GM19351 (cell line): ENCODE results near the gene SMARCC2.
"Not testable (repeated sequence)": the region's sequence is repeated elsewhere in the genome, so short reads cannot be mapped to it uniquely, and the experiment has no call there.

ENCODE experiments used
- ATAC-seq: cut with Tn5 transposase; IDR thresholded peaks from one replicate; pipeline ENCODE4 v1.9.1; 2021; ENCODE audit warnings: mild to moderate bottlenecking, moderate library complexity; ENCODE audit not compliant: unreplicated experiment

The SMARCC2 gene

GRCh38 chr12:56126732-56127239, 62.5 kb downstream of the SMARCC2 start:
- ATAC-seq, result no peak

GRCh38 chr12:56124133-56124532, 65.2 kb downstream of the SMARCC2 start:
- ATAC-seq, result no peak

GRCh38 chr12:56122637-56123036, 66.6 kb downstream of the SMARCC2 start:
- ATAC-seq, result no peak

- no peak for ATAC-seq
Observed at GRCh38 chr12:56121204-56121870, 67.9 kb downstream of the SMARCC2 start.

- no peak for ATAC-seq
Observed at GRCh38 chr12:56120158-56120846, 69.0 kb downstream of the SMARCC2 start.

- ATAC-seq, result no peak
Observed at GRCh38 chr12:56119361-56119796, 69.9 kb downstream of the SMARCC2 start.

GRCh38 chr12:56118688-56119357, 70.5 kb downstream of the SMARCC2 start:
- ATAC-seq, result no peak

GRCh38 chr12:56117778-56118687, 71.2 kb downstream of the SMARCC2 start, which contains the start of gene ZC3H10:
Gene ZC3H10 (plus strand): TSS chr12:56118266. CDS start chr12:56120563, 2,297 bp downstream.
- peak; percentile 85 for ATAC-seq

GRCh38 chr12:56117082-56117706, 72.1 kb downstream of the SMARCC2 start:
- not testable (repeated sequence) for ATAC-seq

- ATAC-seq, result no peak
Observed at GRCh38 chr12:56116267-56117081, 72.8 kb downstream of the SMARCC2 start, which contains the start of gene RPL41. Gene RPL41 (plus strand): TSS chr12:56116633.

- ATAC-seq, result no peak
Observed at GRCh38 chr12:56115329-56115728, 74.0 kb downstream of the SMARCC2 start.

GRCh38 chr12:56114084-56114483, 75.2 kb downstream of the SMARCC2 start:
- no peak for ATAC-seq
